WTC11 (cell line): ENCODE data around the gene C4BPB. TPM values are rescaled to one million over a fixed set of nuclear protein-coding genes. Genes with fewer than 3 reads are reported as not detected.

Experiments used
- ATAC-seq: fragments of 200-7000 bp; cut with Tn5 transposase; 2 replicates; pipeline ENCODE4 v1.10.0; 2021; ENCODE audit warnings: mild to moderate bottlenecking, moderate library complexity
- CTCF ChIA-PET: fragments of 300-600 bp; sonication (Branson Sonifier 250); formaldehyde crosslinking; loops from one replicate; lab custom pipeline; 2021; ENCODE audit warnings: antibody characterized with exemption; lab: Charles Lee
- POLR2A ChIA-PET: fragments of 350-600 bp; sonication (Branson Sonifier 250); formaldehyde crosslinking; loops from one replicate; lab custom pipeline; 2021; ENCODE audit warnings: antibody characterized with exemption; lab: Charles Lee
- DNase-seq: peaks from one replicate; pipeline ENCODE4 v3.0.0; 2021; ENCODE audit warnings: low spot score
- H3K27ac Mint-ChIP-seq: 2 replicates; pipeline ENCODE4 v1.8.0; 2021; ENCODE audit warnings: mixed read lengths
- H3K27me3 Mint-ChIP-seq: 2 replicates; pipeline ENCODE4 v1.8.0; 2021; ENCODE audit warnings: low read depth, mild to moderate bottlenecking, moderate library complexity, mixed read lengths
- H3K36me3 Mint-ChIP-seq: 2 replicates; pipeline ENCODE4 v1.8.0; 2021; ENCODE audit warnings: mixed read lengths
- H3K4me1 Mint-ChIP-seq: 2 replicates; pipeline ENCODE4 v1.8.0; 2022; ENCODE audit warnings: mixed read lengths
- H3K4me3 Mint-ChIP-seq: 2 replicates; pipeline ENCODE4 v1.8.0; 2021; ENCODE audit warnings: mild to moderate bottlenecking, moderate library complexity, mixed read lengths
- H3K9me3 Mint-ChIP-seq: 2 replicates; pipeline ENCODE4 v1.8.0; 2021; ENCODE audit warnings: mixed read lengths
- AFF4 ChIP-seq: sonication (generic); formaldehyde crosslinking; IDR thresholded peaks from 2 replicates; pipeline ENCODE4 v1.8.1; 2023; ENCODE audit warnings: mild to moderate bottlenecking, missing genetic modification reagents, borderline replicate concordance
- ATF2 ChIP-seq: sonication (generic); formaldehyde crosslinking; IDR thresholded peaks from 2 replicates; pipeline ENCODE4 v1.8.1; 2022; ENCODE audit warnings: low read depth, missing genetic modification reagents, borderline replicate concordance
- CREM ChIP-seq: sonication (generic); formaldehyde crosslinking; IDR thresholded peaks from 2 replicates; pipeline ENCODE4 v1.8.1; 2022; ENCODE audit warnings: mild to moderate bottlenecking, missing genetic modification reagents, moderate library complexity
- E2F1 ChIP-seq: sonication (generic); formaldehyde crosslinking; IDR thresholded peaks from 2 replicates; pipeline ENCODE4 v1.8.0; 2022; ENCODE audit warnings: mild to moderate bottlenecking, missing genetic modification reagents
- ESRRA ChIP-seq: sonication (generic); formaldehyde crosslinking; IDR thresholded peaks from 2 replicates; pipeline ENCODE4 v1.8.1; 2022; ENCODE audit warnings: mild to moderate bottlenecking, missing genetic modification reagents, borderline replicate concordance
- ETV6 ChIP-seq: sonication (generic); formaldehyde crosslinking; IDR thresholded peaks from 2 replicates; pipeline ENCODE4 v1.8.1; 2022; ENCODE audit warnings: mild to moderate bottlenecking, missing genetic modification reagents
- GABPB1 ChIP-seq: sonication (generic); formaldehyde crosslinking; IDR thresholded peaks from 2 replicates; pipeline ENCODE4 v1.8.1; 2023; ENCODE audit warnings: mild to moderate bottlenecking, missing genetic modification reagents
- HMGA2 ChIP-seq: fragments of 250-450 bp; sonication (Bioruptor Pico); IDR thresholded peaks from 2 replicates; pipeline ENCODE4 v1.4.0; 2021; ENCODE audit warnings: mild to moderate bottlenecking, moderate library complexity
- MAX ChIP-seq: sonication (generic); formaldehyde crosslinking; IDR thresholded peaks from 2 replicates; pipeline ENCODE4 v1.8.0; 2022; ENCODE audit warnings: mild to moderate bottlenecking, missing genetic modification reagents
- NFE2L1 ChIP-seq: sonication (generic); formaldehyde crosslinking; IDR thresholded peaks from 2 replicates; pipeline ENCODE4 v1.8.1; 2023; ENCODE audit warnings: missing genetic modification reagents
- NFYB ChIP-seq: sonication (generic); formaldehyde crosslinking; conservative IDR thresholded peaks from 2 replicates; pipeline ENCODE4 v1.8.0; 2022; ENCODE audit warnings: low read depth, missing genetic modification reagents
- PRRX2 ChIP-seq: fragments of 250-450 bp; sonication (Bioruptor Pico); IDR thresholded peaks from 2 replicates; pipeline ENCODE4 v1.8.0; 2021; ENCODE audit warnings: mild to moderate bottlenecking
- RELA ChIP-seq: sonication (generic); formaldehyde crosslinking; IDR thresholded peaks from 2 replicates; pipeline ENCODE4 v1.8.1; 2022; ENCODE audit warnings: missing genetic modification reagents, mild to moderate bottlenecking, borderline replicate concordance
- SOX15 ChIP-seq: fragments of 250-450 bp; sonication (Bioruptor Pico); IDR thresholded peaks from 2 replicates; pipeline ENCODE4 v1.9.0; 2021; ENCODE audit warnings: mild to moderate bottlenecking
- TP53 ChIP-seq: sonication (generic); formaldehyde crosslinking; IDR thresholded peaks from 2 replicates; pipeline ENCODE4 v1.8.1; 2023; ENCODE audit warnings: mild to moderate bottlenecking, missing genetic modification reagents
- ZNF138 ChIP-seq: sonication (generic); formaldehyde crosslinking; conservative IDR thresholded peaks from 2 replicates; pipeline ENCODE4 v1.8.1; 2022; ENCODE audit warnings: mild to moderate bottlenecking, moderate library complexity, missing genetic modification reagents
- ZNF317 ChIP-seq: sonication (generic); formaldehyde crosslinking; IDR thresholded peaks from 2 replicates; pipeline ENCODE4 v1.8.1; 2023; ENCODE audit warnings: low read depth, mild to moderate bottlenecking, moderate library complexity, missing genetic modification reagents, borderline replicate concordance
- total RNA-seq: library from RNA; stranded (reverse); gene quantifications from 3 replicates; pipeline ENCODE4 v1.2.3, GENCODE V29; 2021
- TF ChIP-seq, protein P1 (sequence below): fragments of 250-450 bp; sonication (Bioruptor Pico); conservative IDR thresholded peaks from 2 replicates; pipeline ENCODE4 v1.9.0; 2021; ENCODE audit warnings: mild to moderate bottlenecking
- TF ChIP-seq, protein P2 (sequence below): fragments of 250-450 bp; sonication (Bioruptor Pico); IDR thresholded peaks from 2 replicates; pipeline ENCODE4 v1.9.0; 2021; ENCODE audit warnings: mild to moderate bottlenecking
- TF ChIP-seq, protein P3 (sequence below): sonication (generic); formaldehyde crosslinking; IDR thresholded peaks from 2 replicates; pipeline ENCODE4 v1.8.1; 2022; ENCODE audit warnings: mild to moderate bottlenecking, missing genetic modification reagents, moderate library complexity, borderline replicate concordance

The C4BPB gene
- total RNA-seq, 1 experiment from 2014 or later, result 0.26 TPM

DNA sequence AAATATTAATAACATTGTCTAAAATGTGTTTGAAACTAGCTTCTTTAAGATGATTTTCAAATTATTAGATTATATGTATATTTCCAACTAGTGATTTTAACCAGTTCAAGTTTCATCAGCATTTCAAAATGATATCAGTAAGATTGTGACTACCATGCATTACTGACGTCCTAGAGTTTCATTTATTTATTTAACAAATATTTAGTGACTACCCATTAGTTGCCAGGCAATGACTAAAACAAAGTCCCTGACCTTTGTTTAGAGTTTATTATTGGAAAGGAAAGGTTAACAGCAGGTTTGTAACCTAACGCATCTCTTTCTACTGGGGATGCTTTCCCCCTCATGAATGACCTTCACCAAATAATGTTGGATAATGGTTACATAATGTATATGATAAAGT is 7.6 kb upstream of the C4BPB start:
- CTCF ChIA-PET, result no interaction called here
- Mint-ChIP-seq H3K4me1 (peaks cover 27% of the 10 kb centered on the region), H3K27ac (no peak overlapping the region), H3K36me3 (no peaks in the 10 kb centered on the region), H3K9me3 (no peaks in the 10 kb centered on the region), H3K27me3 (no peaks in the 10 kb centered on the region), H3K4me3 (no peak overlapping the region)
- no peak for TF ChIP-seq TP53
- TF ChIP-seq, protein P1, sequence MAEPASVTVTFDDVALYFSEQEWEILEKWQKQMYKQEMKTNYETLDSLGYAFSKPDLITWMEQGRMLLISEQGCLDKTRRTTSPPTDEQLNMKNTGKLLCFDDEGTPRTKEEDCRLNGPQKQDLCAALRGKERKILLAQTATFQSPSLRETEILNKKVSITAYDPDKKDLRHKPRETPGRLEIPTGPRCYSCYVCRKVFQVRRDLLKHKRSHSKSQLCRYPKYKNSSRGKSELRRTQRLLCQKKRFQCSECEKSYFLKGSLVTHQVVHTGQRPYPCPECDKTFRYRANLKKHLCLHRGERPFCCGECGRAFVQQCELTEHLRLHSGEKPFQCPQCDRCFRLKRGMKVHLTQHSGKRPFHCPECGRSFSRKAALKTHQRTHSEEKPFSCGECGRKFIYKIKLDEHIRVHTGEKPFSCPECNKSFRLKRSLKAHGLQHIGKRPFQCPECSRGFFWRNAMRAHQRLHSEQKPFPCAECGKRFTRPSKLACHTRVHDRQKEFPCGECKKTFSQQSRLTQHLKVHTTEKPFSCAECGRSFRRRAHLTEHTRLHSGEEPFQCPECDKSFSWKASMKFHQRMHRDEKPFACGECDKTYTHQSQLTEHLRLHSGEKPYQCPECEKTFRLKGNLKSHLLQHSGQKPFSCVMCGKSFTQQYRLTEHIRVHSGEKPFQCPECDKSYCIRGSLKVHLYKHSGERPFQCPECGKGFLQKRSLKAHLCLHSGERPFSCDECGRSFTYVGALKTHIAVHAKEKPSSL (CRISPR knock-in tag), result no peak
- TF ChIP-seq CREM, result no peak
- TF ChIP-seq ESRRA (CRISPR knock-in tag), result no peak
- POLR2A ChIA-PET, result no interaction called here
- DNase-seq, result no peak
- no peak for ATAC-seq

DNA sequence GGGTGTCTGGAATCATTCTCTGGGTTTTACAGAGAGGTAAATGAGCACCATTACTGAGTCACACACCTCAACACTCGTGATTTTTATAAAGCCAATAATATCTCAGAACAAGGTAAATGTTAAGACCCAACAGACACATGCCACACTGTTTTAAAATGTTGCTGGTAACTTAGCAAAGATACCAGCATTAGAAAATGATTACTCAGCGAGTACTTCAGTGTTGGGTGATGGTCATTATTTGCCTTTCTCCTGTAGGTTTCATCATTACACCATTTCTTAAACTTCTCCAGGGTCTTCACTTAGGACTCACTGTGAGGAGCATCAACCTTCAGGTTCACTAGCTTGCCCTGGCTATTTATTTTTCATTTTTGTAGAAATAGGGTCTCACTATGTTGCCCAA is 6.9 kb upstream of the C4BPB start:
- no peaks in the 10 kb centered on the region for H3K9me3 Mint-ChIP-seq
- no peak for TF ChIP-seq NFE2L1
- no peak overlapping the region for H3K4me3 Mint-ChIP-seq
- no peaks in the 10 kb centered on the region for H3K27me3 Mint-ChIP-seq
- H3K36me3 Mint-ChIP-seq, result no peaks in the 10 kb centered on the region
- ChIA-PET POLR2A (no interaction called here), CTCF (interaction anchor here (1.0 kb wide), 1 partner anchor 323 kb away, joined by 3 read pairs; no protein-coding TSS in a partner anchor)
- peaks cover 29% of the 10 kb centered on the region for H3K4me1 Mint-ChIP-seq
- no peak for DNase-seq
- ATAC-seq, result no peak
- no peak overlapping the region for H3K27ac Mint-ChIP-seq

- Mint-ChIP-seq H3K36me3 (no peaks in the 10 kb centered on the region), H3K9me3 (no peaks in the 10 kb centered on the region), H3K27ac (no peak overlapping the region), H3K4me1 (peaks cover 18% of the 10 kb centered on the region), H3K4me3 (no peak overlapping the region), H3K27me3 (no peaks in the 10 kb centered on the region)
- TF ChIP-seq ETV6 (CRISPR knock-in tag) (no peak), RELA (CRISPR knock-in tag) (no peak), NFYB (no peak), ZNF317 (CRISPR knock-in tag) (no peak), PRRX2 (CRISPR knock-in tag) (no peak), E2F1 (CRISPR knock-in tag) (no peak), HMGA2 (CRISPR knock-in tag) (no peak), ATF2 (no peak), AFF4 (CRISPR knock-in tag) (no peak), MAX (CRISPR knock-in tag) (no peak), SOX15 (CRISPR knock-in tag) (no peak), GABPB1 (CRISPR knock-in tag) (no peak), ZNF138 (CRISPR knock-in tag) (no peak)
- TF ChIP-seq, protein P2, sequence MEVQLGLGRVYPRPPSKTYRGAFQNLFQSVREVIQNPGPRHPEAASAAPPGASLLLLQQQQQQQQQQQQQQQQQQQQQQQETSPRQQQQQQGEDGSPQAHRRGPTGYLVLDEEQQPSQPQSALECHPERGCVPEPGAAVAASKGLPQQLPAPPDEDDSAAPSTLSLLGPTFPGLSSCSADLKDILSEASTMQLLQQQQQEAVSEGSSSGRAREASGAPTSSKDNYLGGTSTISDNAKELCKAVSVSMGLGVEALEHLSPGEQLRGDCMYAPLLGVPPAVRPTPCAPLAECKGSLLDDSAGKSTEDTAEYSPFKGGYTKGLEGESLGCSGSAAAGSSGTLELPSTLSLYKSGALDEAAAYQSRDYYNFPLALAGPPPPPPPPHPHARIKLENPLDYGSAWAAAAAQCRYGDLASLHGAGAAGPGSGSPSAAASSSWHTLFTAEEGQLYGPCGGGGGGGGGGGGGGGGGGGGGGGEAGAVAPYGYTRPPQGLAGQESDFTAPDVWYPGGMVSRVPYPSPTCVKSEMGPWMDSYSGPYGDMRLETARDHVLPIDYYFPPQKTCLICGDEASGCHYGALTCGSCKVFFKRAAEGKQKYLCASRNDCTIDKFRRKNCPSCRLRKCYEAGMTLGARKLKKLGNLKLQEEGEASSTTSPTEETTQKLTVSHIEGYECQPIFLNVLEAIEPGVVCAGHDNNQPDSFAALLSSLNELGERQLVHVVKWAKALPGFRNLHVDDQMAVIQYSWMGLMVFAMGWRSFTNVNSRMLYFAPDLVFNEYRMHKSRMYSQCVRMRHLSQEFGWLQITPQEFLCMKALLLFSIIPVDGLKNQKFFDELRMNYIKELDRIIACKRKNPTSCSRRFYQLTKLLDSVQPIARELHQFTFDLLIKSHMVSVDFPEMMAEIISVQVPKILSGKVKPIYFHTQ (CRISPR knock-in tag), result no peak
- TF ChIP-seq, protein P3, sequence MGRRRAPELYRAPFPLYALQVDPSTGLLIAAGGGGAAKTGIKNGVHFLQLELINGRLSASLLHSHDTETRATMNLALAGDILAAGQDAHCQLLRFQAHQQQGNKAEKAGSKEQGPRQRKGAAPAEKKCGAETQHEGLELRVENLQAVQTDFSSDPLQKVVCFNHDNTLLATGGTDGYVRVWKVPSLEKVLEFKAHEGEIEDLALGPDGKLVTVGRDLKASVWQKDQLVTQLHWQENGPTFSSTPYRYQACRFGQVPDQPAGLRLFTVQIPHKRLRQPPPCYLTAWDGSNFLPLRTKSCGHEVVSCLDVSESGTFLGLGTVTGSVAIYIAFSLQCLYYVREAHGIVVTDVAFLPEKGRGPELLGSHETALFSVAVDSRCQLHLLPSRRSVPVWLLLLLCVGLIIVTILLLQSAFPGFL (CRISPR knock-in tag), result no peak
- ChIA-PET POLR2A (interaction anchor here (1.0 to 1.2 kb wide), 3 partner anchors 31 to 310 kb away, joined by 3 read pairs; partner anchors contain the start of gene PFKFB2), CTCF (interaction anchor here (0.6 to 2.5 kb wide), 30 partner anchors 10 to 614 kb away, joined by 3 to 37 read pairs (median 4); partner anchors contain the start of genes CD55, CR1, CR2 and PFKFB2)
- no peak for DNase-seq
- no peak for ATAC-seq
These were observed 4.4 kb upstream of the C4BPB start for GRCh38 chr1:207084232-207084631.
